Hepatocyte (in vitro differentiated cells): Measurements from ENCODE around the gene GMIP.

Experiments used
- EZH2 ChIP-seq: fragments of 200-600 bp; sonication (generic); IDR thresholded peaks from 2 replicates; pipeline ENCODE4 v1.6.1; 2016; ENCODE audit warnings: antibody characterized with exemption, mild to moderate bottlenecking, borderline replicate concordance
- EZH2phosphoT487 ChIP-seq: fragments of 200-600 bp; sonication (generic); IDR thresholded peaks from one replicate; pipeline ENCODE4 v1.6.1; 2018; ENCODE audit warnings: antibody characterized with exemption, mild to moderate bottlenecking, low read depth, moderate library complexity; ENCODE audit not compliant: unreplicated experiment, severe bottlenecking
- TF ChIP-seq, protein P1 (sequence below): fragments of 200-600 bp; sonication (generic); IDR thresholded peaks from 2 replicates; pipeline ENCODE4 v1.5.1; 2016; ENCODE audit warnings: antibody characterized with exemption, mild to moderate bottlenecking; ENCODE audit not compliant: poor library complexity

DNA sequence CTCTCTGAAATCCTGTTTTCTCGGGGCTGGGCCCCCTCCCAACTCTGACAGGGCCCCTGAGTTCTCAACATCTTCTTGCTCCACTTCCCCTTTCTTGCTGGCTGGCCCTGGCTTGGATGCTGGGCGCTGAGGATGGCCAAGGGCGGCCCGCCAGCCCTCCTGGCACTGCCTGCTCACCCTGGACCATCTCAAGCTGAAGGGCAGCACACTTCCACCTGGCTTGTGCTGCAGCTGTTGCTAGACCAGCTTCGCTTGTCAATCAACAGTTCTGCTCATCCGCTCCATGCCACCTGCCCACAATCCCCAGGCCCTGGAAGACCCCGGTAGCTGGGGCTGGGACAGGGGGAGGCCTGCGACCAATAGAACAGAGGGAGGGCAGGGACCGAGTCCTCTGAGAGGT is 6.9 kb upstream of the GMIP start:
- TF ChIP-seq, protein P1, sequence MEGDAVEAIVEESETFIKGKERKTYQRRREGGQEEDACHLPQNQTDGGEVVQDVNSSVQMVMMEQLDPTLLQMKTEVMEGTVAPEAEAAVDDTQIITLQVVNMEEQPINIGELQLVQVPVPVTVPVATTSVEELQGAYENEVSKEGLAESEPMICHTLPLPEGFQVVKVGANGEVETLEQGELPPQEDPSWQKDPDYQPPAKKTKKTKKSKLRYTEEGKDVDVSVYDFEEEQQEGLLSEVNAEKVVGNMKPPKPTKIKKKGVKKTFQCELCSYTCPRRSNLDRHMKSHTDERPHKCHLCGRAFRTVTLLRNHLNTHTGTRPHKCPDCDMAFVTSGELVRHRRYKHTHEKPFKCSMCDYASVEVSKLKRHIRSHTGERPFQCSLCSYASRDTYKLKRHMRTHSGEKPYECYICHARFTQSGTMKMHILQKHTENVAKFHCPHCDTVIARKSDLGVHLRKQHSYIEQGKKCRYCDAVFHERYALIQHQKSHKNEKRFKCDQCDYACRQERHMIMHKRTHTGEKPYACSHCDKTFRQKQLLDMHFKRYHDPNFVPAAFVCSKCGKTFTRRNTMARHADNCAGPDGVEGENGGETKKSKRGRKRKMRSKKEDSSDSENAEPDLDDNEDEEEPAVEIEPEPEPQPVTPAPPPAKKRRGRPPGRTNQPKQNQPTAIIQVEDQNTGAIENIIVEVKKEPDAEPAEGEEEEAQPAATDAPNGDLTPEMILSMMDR, result no peak
- no peak for TF ChIP-seq EZH2phosphoT487
- TF ChIP-seq EZH2, result no peak
